HG02759 (cell line): ENCODE measurements around the gene BDKRB2.

Experiments used
- ATAC-seq: cut with Tn5 transposase; IDR thresholded peaks from one replicate; pipeline ENCODE4 v1.9.1; 2021; ENCODE audit warnings: mild to moderate bottlenecking, moderate library complexity; ENCODE audit not compliant: unreplicated experiment

The BDKRB2 gene

DNA sequence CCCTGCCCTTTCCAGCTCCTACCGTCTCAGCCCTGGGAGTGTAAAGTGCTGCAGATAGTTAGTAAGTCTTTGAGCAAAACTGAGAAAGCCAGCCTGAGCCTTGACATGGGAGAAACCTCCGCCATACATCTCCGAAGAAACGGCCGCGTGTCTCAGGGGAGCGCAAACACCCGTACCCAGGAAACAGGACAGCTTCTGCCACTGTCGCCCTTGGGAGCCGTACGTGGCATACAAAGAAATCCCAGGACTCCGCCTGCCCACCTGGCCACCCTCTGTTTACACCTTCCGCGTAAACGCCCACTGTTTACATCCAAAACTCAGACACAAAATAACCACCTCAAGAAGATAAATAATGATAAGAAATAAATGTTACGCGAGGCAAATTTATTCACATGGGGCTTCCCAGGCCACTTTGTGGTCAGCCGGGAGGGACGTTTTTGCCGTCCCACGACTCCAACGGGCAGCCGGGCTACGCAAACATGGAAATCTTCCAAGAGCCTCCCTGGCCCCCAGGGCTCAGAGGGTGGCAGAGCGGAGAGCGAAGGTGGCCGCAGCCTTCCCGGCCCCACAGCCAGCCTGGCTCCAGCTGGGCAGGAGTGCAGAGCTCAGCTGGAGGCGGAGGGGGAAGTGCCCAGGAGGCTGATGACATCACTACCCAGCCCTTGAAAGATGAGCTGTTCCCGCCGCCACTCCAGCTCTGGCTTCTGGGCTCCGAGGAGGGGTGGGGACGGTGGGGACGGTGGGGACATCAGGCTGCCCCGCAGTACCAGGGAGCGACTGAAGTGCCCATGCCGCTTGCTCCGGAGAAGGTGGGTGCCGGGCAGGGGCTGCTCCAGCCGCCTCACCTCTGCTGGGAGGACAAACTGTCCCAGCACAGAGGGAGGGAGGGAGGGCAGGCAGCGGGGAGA lies at the start of gene BDKRB2:
Gene BDKRB2 (plus strand): TSS at position 689 of the 908 bp plus-strand sequence. CDS start 32,269 bp downstream, outside the sequence.
- ATAC-seq, result no peak

DNA sequence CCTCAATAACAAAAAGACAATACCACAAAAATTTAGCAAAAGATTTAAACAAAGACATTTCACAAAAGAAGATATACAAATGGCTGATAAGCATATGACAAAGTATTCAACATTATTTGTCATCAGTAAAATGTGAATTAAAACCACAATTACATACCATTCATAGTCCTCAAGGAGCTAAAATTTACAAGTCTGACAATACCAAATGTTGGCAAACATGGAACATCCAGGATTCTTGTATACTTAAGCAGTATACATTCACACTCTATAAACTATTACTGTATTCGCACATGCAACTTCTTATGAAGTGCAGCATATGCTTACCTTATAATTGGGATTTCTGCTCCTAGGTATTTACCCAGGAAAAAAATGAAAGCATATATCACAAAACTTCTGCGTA lies 49.7 kb upstream of the BDKRB2 start:
- ATAC-seq, result no peak

DNA sequence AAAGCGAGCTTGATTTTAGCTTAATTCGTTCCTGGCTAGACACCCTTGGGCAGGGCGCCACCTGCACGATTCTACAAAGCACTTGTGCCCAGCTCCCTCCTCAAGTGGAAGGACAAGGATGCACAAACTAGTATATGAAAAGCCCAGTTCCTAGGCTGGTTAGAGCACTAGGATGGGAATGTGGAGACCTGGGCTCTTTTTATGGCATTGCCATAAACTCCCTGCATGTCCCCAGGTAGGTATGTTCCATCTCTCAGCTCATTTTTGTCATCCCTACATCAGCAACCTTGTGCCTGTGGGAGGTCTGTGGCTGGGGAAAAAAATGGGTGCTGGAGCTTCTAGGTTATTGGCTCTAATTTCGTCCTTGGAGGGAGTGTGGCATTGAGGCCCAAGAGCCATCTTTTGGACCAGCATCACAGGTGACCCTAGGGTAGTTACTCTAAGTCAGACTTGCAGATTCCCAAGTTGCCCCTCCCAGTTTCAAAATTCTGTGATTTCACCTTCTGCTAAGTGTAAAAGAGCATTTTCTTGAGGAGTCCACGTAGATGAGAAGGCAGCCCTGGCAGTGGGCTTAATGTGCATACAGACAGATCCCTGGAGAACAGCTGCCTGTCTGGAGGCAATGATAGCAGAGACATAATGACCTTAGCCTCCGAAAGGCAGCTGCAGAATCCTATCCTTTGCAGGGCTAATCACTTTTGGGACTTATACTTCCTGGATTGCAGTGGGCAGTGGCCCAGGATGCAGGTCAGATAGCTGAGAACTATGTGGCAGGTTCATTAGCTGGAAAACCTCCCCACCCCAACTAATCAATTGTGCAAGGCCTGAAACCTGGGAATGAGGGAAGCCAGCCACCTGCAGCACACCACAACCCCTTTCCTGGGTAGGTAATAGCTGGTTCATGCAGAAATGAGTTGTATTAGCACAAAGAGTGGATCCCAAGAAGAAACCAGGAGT lies 47.6 kb upstream of the BDKRB2 start:
- ATAC-seq, result no peak

DNA sequence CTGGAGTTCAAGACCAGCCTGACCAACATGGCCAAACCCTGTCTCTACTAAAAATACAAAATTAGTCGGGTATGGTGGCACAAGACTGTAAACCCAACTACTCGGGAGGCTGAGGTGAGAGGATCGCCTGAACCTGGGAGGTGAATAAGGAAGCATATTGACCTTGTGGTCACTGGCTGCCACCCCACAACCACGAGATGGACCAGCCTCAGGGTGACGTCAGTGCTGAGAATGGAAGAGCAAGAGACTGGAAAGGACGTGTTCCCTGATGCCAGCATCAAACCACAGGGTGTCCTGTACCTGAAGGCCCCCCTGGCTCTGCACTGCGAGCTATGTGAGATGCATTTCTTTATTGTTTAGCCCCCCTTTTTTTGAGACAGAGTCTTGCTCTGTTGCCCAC lies 45.9 kb upstream of the BDKRB2 start:
- no peak for ATAC-seq

DNA sequence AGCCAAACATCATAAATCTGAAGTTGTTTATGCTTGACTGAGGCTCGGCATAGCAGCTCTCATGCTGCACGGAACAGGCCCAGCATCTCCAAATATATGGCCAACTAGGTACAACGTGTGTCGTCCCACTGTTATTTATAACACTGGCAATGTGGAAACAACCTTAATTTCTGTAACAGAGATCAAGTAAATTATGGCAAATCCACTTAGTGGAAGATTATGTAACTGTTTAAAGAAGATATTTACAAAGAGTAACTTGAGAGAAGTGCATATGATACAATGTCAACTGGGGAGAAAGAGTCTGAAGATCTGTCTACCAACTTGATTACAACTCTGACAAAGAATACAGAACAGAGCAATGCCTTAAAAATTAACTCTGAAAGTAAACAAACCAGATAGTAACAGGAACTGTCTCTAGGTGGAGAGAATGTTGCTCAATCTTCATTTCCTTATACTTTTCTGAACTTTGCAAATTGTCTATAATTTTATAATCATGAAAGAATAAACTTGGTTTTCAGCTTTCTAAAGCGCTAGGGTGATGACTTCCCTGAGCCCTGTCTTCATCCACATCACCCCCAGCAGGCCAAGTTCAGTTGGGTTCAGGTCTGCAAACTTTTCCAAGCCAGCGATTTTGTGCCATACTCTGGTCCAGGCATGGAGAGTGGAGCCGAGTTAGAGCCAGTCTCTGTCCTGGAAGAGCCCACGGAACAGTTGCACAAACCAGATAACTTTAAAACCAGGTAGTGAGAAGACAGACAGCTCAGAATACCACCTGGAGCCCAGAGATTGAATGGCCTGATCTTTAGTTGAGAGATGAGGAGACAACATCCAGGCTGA lies 44.3 kb upstream of the BDKRB2 start:
- ATAC-seq, result no peak

DNA sequence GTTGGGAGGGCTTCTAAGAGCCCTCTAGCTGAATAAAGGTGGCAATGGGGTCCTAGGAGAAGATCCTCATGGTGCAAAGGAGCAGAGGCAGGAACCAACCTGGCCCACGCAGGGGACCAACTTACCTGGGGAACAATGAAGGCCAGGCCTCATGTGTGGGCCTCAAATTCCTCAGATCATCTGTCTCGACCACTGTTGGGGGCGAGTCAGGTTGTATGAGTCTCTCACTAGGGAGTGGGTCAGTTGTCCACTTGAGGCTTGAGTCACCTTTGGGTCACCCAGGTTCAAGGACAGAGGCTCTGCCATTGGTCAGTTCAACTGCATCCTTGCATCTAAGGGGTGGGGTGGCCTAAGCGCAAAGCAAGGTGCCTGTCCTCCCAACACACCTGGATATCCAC lies 43.7 kb upstream of the BDKRB2 start:
- no peak for ATAC-seq

DNA sequence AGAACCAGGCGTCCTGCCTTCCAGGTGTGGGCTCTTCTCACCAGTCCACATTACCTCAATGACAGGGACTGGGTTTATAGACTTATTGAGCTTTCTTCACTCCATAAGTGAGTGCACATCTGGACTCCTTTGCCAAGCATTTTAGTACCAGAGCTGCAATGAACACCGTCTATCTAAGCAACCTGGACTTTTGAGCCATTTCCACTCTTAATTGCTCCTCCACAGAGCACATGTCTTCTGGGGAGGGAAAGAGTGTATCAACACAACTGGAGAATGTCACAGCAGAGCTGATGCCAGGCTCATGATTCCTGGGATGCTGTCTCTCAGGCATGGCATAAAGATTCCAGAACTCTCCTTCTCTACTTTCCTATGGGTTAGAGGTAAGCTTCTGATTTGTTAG lies 43.0 kb upstream of the BDKRB2 start:
- no peak for ATAC-seq

DNA sequence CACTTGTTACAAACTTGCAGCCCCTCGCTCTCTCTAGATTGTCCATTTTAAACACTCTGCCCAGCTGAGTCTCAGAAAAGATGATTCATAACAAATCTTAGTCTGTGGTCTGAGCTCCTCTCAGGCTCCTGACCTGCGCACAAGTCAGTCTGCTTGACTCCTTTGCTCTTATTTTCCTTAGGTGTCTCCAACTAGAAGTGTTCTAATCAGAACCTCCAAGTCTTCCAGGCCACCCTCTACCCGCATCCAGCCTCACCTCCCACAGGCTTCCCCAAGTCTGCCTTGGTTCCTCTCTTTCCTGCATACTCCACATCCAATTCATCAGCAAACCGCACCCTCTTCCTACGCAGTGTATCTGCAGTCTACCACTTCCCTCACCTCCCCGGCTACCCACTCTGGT lies 42.4 kb upstream of the BDKRB2 start:
- ATAC-seq, result no peak

DNA sequence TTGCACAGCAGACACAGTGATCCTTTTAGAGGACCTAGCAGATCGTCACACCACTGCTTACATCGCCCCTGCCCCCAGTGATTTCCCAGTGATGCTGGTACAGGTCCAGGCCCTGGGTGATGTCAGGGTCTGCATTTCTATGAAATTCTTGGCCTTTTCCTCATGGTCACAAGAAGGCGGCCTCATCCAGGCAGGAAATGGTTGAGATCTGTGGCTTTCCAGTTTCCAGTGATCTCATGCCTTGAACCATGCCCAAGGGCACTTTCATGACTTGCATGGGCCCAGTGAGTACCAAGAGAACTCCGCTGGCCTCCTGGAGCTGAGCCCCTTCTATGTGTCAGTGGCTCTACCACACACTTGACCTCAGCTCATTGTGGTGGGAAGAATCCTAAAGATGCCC lies 41.9 kb upstream of the BDKRB2 start:
- ATAC-seq, result no peak

DNA sequence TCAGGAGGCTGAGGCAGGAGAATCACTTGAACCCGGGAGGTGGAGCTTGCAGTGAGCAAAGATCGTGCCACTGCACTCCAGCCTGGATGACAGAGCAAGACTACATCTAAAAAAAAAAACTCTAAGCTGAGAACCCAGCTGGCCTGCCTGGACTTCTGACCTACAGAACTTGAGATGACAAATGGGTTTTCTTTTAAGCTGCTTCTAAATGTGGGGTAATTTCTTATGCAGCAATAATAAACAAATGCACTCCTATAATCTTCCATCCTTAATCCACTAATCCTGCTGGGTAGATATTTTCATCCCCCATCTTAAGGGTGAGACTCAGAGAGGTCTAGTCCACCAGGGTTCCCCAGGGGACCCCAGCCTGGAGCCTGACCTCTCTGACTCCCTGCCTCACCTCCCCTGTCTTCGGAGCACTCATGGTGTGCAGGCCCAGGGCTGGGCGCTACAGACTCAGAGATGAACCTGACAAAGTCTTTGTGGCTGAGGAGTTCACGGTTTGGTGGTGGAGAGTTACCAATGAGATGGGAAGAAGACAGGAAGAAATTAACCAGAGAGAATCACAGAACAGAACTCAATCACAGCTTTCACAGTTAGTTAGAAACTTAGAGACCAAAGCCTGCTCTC lies 39.7 kb upstream of the BDKRB2 start:
- ATAC-seq, result no peak

DNA sequence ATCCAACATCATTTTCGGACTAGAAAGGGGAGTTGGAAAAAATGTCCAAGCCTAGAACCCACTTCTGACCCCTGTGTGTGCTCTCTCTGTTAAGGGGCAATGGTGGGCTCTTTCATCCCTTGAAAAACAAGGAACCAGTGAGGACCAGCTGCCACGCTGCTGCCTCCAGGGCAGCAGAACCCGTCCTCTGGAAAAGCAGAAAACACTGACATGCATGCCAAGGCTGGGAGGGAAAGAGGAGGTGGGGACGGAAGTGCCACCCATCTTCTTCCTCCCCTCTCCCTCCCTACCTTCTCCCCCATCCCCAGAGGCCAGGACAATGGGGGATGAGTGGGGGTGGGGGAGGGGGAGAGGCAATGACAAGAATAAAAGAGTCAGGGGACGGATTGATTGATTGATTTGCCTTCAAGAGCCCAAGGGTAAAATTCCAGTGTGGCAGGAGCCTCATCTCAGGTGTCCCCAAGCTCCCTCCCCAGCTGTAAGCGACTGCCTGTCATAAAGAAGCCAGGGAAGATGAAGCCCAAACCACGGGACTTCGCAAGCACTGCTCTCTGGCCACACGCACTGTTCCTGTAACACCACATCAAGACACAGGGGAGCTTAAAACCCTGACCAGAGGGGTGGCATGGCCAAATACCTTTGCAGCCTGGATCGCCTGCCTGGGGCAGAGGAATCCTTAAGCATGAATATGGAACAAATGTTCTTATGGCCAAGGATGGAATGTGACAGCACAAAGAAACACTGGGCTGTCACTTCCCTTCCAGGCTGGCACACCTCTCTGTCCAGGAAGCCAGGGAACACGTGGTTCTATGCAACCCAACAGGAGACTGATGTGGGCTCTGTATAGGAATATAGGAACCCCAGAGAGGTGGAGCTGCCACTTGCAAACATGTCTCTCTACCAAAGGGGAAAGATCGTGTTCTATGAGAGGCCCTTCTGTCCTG lies 38.9 kb upstream of the BDKRB2 start:
- ATAC-seq, result no peak

DNA sequence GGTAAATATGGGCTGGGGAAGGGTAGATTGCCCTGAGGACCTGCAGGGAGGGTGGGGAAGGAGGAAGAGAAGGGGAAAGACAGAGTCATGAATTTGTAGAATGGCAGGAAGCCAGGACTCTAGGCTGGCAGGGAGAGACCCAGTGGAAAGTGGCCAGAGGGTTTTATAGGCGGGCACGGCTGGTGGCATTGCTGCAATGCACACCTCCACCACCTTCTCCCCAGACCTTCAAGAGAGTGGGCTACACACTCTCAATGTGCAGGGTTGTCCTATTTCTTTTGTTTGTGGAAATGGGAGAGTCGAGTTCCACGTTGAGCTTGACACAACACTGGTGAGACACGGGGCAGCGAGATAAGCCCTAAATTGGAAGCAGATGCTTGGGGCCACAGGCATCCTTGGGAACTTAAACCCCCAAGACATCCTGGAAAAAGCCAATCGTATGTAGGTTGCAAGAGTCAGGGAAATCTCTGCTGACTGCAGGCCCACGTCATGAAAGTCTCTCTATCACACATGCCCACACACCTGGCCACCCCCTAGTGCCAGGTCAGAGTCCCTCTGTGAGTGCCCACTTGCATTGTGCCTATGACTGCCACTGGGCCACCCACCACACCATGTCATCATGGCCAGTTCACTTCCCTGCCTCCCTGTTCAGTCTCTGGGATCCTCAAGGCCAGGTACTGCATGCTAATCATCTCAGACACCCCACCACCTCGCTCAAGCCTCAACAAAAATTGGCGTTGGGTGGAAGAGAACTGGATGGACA lies 38.0 kb upstream of the BDKRB2 start:
- no peak for ATAC-seq

DNA sequence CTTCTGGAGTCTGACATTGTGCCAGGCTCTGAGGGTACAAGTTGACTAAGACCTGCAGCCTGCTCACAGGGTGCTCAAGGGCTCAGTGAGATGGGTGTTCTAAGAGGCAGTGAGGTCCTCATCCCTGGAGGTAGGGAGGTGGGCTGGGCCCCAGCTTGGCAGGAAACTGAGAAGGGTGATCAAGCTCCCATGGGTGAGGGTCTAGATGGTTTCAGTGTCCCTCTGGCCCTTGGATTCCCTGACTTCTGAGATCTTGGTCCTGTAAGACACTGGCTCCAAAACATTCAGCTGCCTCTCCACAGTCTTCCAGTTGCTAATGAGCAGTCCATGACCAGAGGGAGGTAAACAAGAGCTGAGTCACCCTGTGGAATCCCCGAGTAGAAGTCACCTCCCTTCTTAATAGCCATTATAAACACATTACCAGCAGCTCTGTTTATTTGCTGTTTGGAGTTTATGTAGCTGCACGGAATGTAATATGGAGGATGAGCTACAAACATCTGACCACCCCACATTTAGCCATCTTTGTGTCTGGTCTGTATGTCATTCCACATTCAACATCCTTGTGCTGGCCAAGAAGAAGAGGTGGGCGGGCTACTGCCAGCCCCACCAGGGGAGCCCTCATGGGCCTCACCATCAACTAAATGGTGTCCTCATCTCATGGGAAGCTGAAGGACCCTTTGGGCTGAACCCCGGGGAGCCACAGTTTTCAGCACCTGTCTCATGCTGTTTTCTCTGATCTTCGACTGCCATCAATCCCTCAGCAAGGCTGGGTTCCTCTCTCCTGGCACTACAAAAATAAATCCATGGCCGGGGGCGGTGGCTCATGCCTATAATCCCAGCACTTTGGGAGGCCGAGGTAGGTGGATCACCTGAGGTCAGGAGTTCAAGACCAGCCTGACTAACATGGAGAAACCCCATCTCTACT lies 37.2 kb upstream of the BDKRB2 start:
- no peak for ATAC-seq

DNA sequence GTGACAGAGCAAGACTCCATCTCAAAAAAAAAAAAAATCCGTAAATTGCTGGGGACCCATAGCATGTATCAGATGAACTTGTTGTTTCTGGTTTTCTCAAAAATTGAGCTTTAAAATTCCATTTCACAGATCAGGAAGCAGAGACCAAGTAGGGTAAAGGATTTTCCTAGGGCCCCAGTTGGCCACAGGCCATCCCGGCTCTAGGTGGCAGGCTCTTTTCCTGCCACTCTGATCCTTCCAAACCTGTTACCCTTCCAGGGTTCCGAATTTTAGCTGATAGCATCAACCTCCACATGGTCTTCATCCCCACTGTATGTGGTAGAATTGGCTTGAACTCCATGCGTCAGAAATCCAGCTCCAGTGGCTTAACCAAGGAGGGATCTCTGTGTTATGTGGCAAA lies 36.1 kb upstream of the BDKRB2 start:
- ATAC-seq, result no peak

DNA sequence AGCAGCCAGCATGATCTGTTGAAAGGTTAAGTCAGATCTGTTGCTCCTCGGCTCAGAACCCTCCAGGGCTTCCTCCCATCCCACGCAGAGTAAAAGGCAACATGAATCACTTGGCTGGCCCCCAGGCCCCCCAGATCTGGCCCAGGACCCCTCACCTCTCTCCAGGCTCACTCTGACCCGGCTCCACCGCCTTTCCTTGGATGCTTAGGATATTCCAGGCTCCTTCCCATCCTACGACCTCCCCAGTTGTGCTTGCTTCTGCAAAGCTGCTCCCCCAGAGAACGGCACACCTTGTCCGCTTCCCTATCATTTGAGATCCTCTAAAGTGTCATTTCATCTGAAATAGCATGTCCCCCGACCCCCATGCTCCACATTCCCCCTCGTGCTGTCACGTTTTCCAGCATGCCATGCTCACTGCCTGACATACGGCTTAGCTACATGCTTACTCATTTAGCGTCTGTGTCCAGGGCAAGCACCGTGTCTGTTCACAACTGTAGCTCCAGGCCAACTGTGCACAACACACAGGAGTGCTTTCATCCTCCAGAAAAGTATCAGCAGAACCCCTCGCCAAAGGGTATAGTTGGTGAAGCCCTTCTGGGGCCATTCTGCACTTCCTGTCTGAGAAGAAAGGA lies 33.6 kb upstream of the BDKRB2 start:
- no peak for ATAC-seq

DNA sequence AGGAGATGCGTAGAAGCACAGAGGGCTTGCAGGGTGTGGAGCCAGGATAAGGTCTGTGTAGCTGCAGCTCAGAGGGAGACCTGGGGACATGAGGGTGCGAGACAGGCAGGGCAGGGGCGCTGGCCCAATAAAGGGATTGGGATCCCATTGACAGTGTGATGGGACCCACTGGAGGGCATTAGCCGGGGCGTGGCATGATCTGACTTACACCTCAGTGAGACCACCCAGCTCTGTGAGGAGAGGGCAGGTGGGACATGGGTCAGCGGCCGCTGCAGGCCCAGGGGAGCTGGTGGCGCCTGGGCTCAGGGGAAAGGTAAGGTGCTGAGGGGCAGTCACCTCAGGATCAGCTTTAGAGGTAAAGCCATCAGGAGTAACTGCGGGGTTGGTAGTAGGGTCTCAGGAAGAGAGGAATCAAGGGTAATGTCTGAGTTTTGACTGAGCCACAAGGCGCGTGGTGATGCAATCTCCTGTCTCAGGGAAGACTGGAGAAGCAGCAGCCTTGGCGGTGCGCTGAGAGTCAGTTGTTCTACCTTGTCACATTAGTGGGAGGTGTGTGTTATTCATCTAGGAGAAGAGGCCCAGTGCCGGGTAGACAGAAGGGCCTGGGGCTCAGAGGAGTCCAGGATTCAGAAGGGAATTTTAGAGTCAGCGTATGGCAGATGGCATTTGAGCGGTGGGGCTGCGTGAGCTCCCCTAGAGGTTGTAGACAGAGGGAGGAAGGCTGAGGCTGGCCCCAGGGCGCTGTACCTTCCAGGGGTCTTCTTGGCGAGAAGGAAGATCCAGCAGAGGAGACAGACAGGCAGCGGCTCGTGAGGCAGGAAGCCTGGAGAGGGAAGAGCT lies 30.8 kb upstream of the BDKRB2 start:
- no peak for ATAC-seq
